T-cell (primary cell): ENCODE data around the gene DYNC1I1. TPM values are rescaled to one million over a fixed set of nuclear protein-coding genes. Genes with fewer than 3 reads are reported as not detected.

Experiments used
- ATAC-seq, 4 experiments: fragments of 200-7000 bp in 3 of 4; fragments of 150-1000 bp in 1 of 4; cut with Tn5 transposase; replicated peaks in 1 of 4; 1 replicate in 3 of 4; 2 replicates in 1 of 4; pipeline ENCODE4 v1.10.0; 2021; ENCODE audit warnings: moderate library complexity in 3 of 4, mild to moderate bottlenecking in 2 of 4, moderate number of reproducible peaks in 1 of 4
- CTCF ChIA-PET, 2 donors: fragments of 300-600 bp; sonication (Branson Sonifier 250); formaldehyde crosslinking; loops; one replicate each; lab custom pipeline; 2022; ENCODE audit warnings: antibody characterized with exemption in 2 of 2; lab: Charles Lee
- POLR2A ChIA-PET, 2 donors: fragments of 300-600 bp; sonication (Branson Sonifier 250); formaldehyde crosslinking; loops; one replicate each; lab custom pipeline; 2022; ENCODE audit warnings: antibody characterized with exemption in 2 of 2; lab: Charles Lee
- DNase-seq, 35 experiments: peaks; one replicate each; pipeline versions ENCODE4 v3.0.0 to v3.0.0-alpha.2; 2013 to 2023
- H3K27ac ChIP-seq: one replicate; pipeline ENCODE4 v1.5.1; 2013; ENCODE audit warnings: low read length
- H3K27me3 ChIP-seq, 2 experiments: replicated peaks in 1 of 2; 1 replicate in 1 of 2; 2 replicates in 1 of 2; pipeline versions ENCODE4 v1.6.1 to v1.7.0; 2013; ENCODE audit warnings: low read length in 1 of 2, mixed read lengths in 1 of 2; ENCODE audit not compliant: control insufficient read depth in 2 of 2, insufficient read depth in 2 of 2; ENCODE audit errors: extremely low read depth in 1 of 2
- H3K36me3 ChIP-seq, 2 donors: 1 replicate in 1 of 2; 2 replicates in 1 of 2; pipeline versions ENCODE4 v1.6.1 to v1.7.0; 2013; ENCODE audit warnings: low read length in 1 of 2; ENCODE audit not compliant: control insufficient read depth in 2 of 2, insufficient read depth in 1 of 2; ENCODE audit errors: extremely low read depth in 1 of 2
- H3K4me1 ChIP-seq, 2 experiments: 1 replicate in 1 of 2; 2 replicates in 1 of 2; pipeline versions ENCODE4 v1.6.1 to v1.7.0; 2013; ENCODE audit warnings: low read length in 2 of 2, mixed read lengths in 1 of 2; ENCODE audit not compliant: insufficient read depth in 2 of 2, control insufficient read depth in 1 of 2; ENCODE audit errors: extremely low read depth in 1 of 2
- H3K4me3 ChIP-seq, 2 donors: 1 replicate in 1 of 2; 2 replicates in 1 of 2; pipeline versions ENCODE4 v1.5.1 to v1.7.0; 2013; ENCODE audit warnings: mild to moderate bottlenecking in 2 of 2, low read length in 1 of 2, moderate library complexity in 1 of 2; ENCODE audit not compliant: control insufficient read depth in 1 of 2; ENCODE audit errors: extremely low read depth in 1 of 2
- H3K9me3 ChIP-seq: 2 replicates; pipeline ENCODE4 v1.7.0; 2013
- H3K27ac Mint-ChIP-seq, 2 donors: one replicate each; pipeline ENCODE4 v1.8.0; 2020 to 2021; ENCODE audit warnings: mild to moderate bottlenecking in 2 of 2, mixed read lengths in 2 of 2
- H3K27me3 Mint-ChIP-seq, 2 donors: one replicate each; pipeline ENCODE4 v1.8.0; 2021 to 2022; ENCODE audit warnings: mixed read lengths in 2 of 2
- H3K36me3 Mint-ChIP-seq: one replicate; pipeline ENCODE4 v1.8.0; 2021; ENCODE audit warnings: mixed read lengths
- H3K4me1 Mint-ChIP-seq, 3 donors: one replicate each; pipeline ENCODE4 v1.8.0; 2020 to 2022; ENCODE audit warnings: mixed read lengths in 3 of 3, mild to moderate bottlenecking in 1 of 3
- H3K4me3 Mint-ChIP-seq, 3 donors: one replicate each; pipeline ENCODE4 v1.8.0; 2020 to 2022; ENCODE audit warnings: mild to moderate bottlenecking in 3 of 3, mixed read lengths in 3 of 3, moderate library complexity in 3 of 3
- H3K9me3 Mint-ChIP-seq, 3 donors: one replicate each; pipeline ENCODE4 v1.8.0; 2020 to 2022; ENCODE audit warnings: mixed read lengths in 3 of 3
- WGBS: methylation state at CpG from one replicate; pipeline ENCODE4 v1.1.5; 2013; ENCODE audit warnings: missing lambda C conversion rate; ENCODE audit not compliant: insufficient coverage; 5-methylcytosine and 5-hydroxymethylcytosine counted together
- total RNA-seq, 35 experiments: library from RNA in 6 of 35; stranded (reverse) in 6 of 35; fragments of 120-200 nt in 1 of 35; gene quantifications; one replicate each; pipeline versions ENCODE4 v1.2.1 to v1.2.4 and lab custom pipeline; 2013 to 2026

The DYNC1I1 gene
- total RNA-seq, 5 donors from 2014 or later (not counting 1 experiment from before 2014, with no cell fraction given): 0.16 TPM; not detected in 4

- POLR2A ChIA-PET: no interaction called here
- no CpG with 5 or more reads among the region's 1 CpG for WGBS
- Histone ChIP-seq H3K4me3 (no peak overlapping the region), H3K9me3 (no peaks in the 10 kb centered on the region), H3K36me3 (no peaks in the 10 kb centered on the region), H3K27me3 (no peaks in the 10 kb centered on the region), H3K27ac (no peak overlapping the region), H3K4me1 (no peaks in the 10 kb centered on the region)
- Mint-ChIP-seq H3K4me1 (no peaks in the 10 kb centered on the region), H3K27ac (no peak overlapping the region), H3K9me3 (no peaks in the 10 kb centered on the region), H3K4me3 (no peak overlapping the region), H3K27me3 (peaks cover 0 to 6% of the 10 kb centered on the region in 2 donors), H3K36me3 (no peaks in the 10 kb centered on the region)
- no peak for ATAC-seq
- CTCF ChIA-PET: no interaction called here
- no peak for DNase-seq
These were observed 205.6 kb downstream of the DYNC1I1 start for GRCh38 chr7:95977994-95978393.

GRCh38 chr7:95980167-95980566, 207.8 kb downstream of the DYNC1I1 start:
- ATAC-seq (no peak), DNase-seq (no peak)
- H3K9me3 ChIP-seq: no peaks in the 10 kb centered on the region
- WGBS: 98% methylated on average over 5 of the region's 5 CpGs
- Mint-ChIP-seq H3K27ac (no peak overlapping the region), H3K27me3 (peaks cover 2 to 11% of the 10 kb centered on the region in 2 donors), H3K4me3 (no peak overlapping the region), H3K9me3 (no peaks in the 10 kb centered on the region), H3K36me3 (no peaks in the 10 kb centered on the region), H3K4me1 (no peaks in the 10 kb centered on the region)
- CTCF ChIA-PET: no interaction called here
- H3K27me3 ChIP-seq: no peaks in the 10 kb centered on the region
- POLR2A ChIA-PET: no interaction called here
- H3K4me3 ChIP-seq: no peak overlapping the region
- no peaks in the 10 kb centered on the region for H3K4me1 ChIP-seq
- no peak overlapping the region for H3K27ac ChIP-seq
- H3K36me3 ChIP-seq: no peaks in the 10 kb centered on the region

- H3K27me3 ChIP-seq: no peaks in the 10 kb centered on the region
- DNase-seq: no peak
- Mint-ChIP-seq H3K36me3 (no peaks in the 10 kb centered on the region), H3K4me1 (no peaks in the 10 kb centered on the region), H3K27ac (no peak overlapping the region), H3K4me3 (no peak overlapping the region), H3K9me3 (no peaks in the 10 kb centered on the region), H3K27me3 (peaks cover 2 to 12% of the 10 kb centered on the region in 2 donors)
- H3K9me3 ChIP-seq: no peaks in the 10 kb centered on the region
- H3K4me3 ChIP-seq: no peak overlapping the region
- no peaks in the 10 kb centered on the region for H3K36me3 ChIP-seq
- no peak overlapping the region for H3K27ac ChIP-seq
- POLR2A ChIA-PET: no interaction called here
- no peak for ATAC-seq
- no peaks in the 10 kb centered on the region for H3K4me1 ChIP-seq
- CTCF ChIA-PET: no interaction called here
- WGBS: no CpG with 5 or more reads among the region's 1 CpG
These were observed 208.4 kb downstream of the DYNC1I1 start for GRCh38 chr7:95980706-95981105.

GRCh38 chr7:95986178-95986764, 213.9 kb downstream of the DYNC1I1 start:
- Mint-ChIP-seq H3K4me3 (no peak overlapping the region), H3K27me3 (peaks cover 13 to 31% of the 10 kb centered on the region in 2 donors), H3K27ac (no peak overlapping the region), H3K9me3 (no peaks in the 10 kb centered on the region), H3K4me1 (no peaks in the 10 kb centered on the region), H3K36me3 (no peaks in the 10 kb centered on the region)
- ChIA-PET POLR2A (no interaction called here), CTCF (no interaction called here)
- no peaks in the 10 kb centered on the region for H3K36me3 ChIP-seq
- WGBS: 77% methylated on average over 4 of the region's 6 CpGs
- ATAC-seq: no peak
- H3K27me3 ChIP-seq: peaks cover 0 to 5% of the 10 kb centered on the region in 2 experiments
- no peaks in the 10 kb centered on the region for H3K4me1 ChIP-seq
- H3K4me3 ChIP-seq: no peak overlapping the region
- no peak overlapping the region for H3K27ac ChIP-seq
- no peaks in the 10 kb centered on the region for H3K9me3 ChIP-seq
- DNase-seq: no peak

GRCh38 chr7:95989301-95989700, 216.9 kb downstream of the DYNC1I1 start:
- no peaks in the 10 kb centered on the region for H3K4me1 ChIP-seq
- no CpG with 5 or more reads among the region's 5 CpGs for WGBS
- no peaks in the 10 kb centered on the region for H3K9me3 ChIP-seq
- ChIA-PET CTCF (interaction anchor here in 1 of 2 donors (0.6 kb wide), 1 partner anchor 30 kb away, joined by 3 read pairs; no protein-coding TSS in a partner anchor), POLR2A (no interaction called here)
- H3K4me3 ChIP-seq: no peak overlapping the region
- no peaks in the 10 kb centered on the region for H3K36me3 Mint-ChIP-seq
- no peaks in the 10 kb centered on the region for H3K36me3 ChIP-seq
- H3K27ac Mint-ChIP-seq: no peak overlapping the region
- H3K4me3 Mint-ChIP-seq: no peak overlapping the region
- no peaks in the 10 kb centered on the region for H3K4me1 Mint-ChIP-seq
- no peaks in the 10 kb centered on the region for H3K9me3 Mint-ChIP-seq
- peaks cover 0 to 5% of the 10 kb centered on the region in 2 experiments for H3K27me3 ChIP-seq
- H3K27me3 Mint-ChIP-seq: peaks cover 15 to 37% of the 10 kb centered on the region in 2 donors
- ATAC-seq (no peak), DNase-seq (no peak)
- H3K27ac ChIP-seq: no peak overlapping the region

GRCh38 chr7:95993380-95993779, 221.0 kb downstream of the DYNC1I1 start:
- no peaks in the 10 kb centered on the region for H3K9me3 ChIP-seq
- peaks cover 12 to 31% of the 10 kb centered on the region in 2 donors for H3K27me3 Mint-ChIP-seq
- CTCF ChIA-PET: no interaction called here
- H3K36me3 ChIP-seq: no peaks in the 10 kb centered on the region
- DNase-seq (no peak), ATAC-seq (no peak)
- H3K4me1 Mint-ChIP-seq: no peaks in the 10 kb centered on the region
- H3K36me3 Mint-ChIP-seq: no peaks in the 10 kb centered on the region
- H3K4me1 ChIP-seq: no peaks in the 10 kb centered on the region
- no peaks in the 10 kb centered on the region for H3K9me3 Mint-ChIP-seq
- peaks cover 0 to 2% of the 10 kb centered on the region in 2 experiments for H3K27me3 ChIP-seq
- H3K27ac ChIP-seq: no peak overlapping the region
- no peak overlapping the region for H3K4me3 Mint-ChIP-seq
- POLR2A ChIA-PET: no interaction called here
- no peak overlapping the region for H3K27ac Mint-ChIP-seq
- H3K4me3 ChIP-seq: no peak overlapping the region
- WGBS: no CpG with 5 or more reads among the region's 2 CpGs
